Fibroblast of pulmonary artery (primary cell): ENCODE measurements around the gene MAL.

Experiments
- DNase-seq: peaks from one replicate; pipeline ENCODE4 v3.0.0-alpha.2; 2010; ENCODE audit warnings: low read depth
- H3K4me3 ChIP-seq: replicated peaks from 2 replicates; pipeline ENCODE4 v1.5.1; 2011; ENCODE audit warnings: low read depth, mild to moderate bottlenecking, control low read depth, low read length, moderate library complexity
- TF ChIP-seq, protein P1 (sequence below): IDR thresholded peaks from 2 replicates; pipeline ENCODE4 v1.5.1; 2011; ENCODE audit warnings: mild to moderate bottlenecking, control low read depth, low read length, inconsistent platforms; ENCODE audit errors: missing control alignments

MAL gene

DNA sequence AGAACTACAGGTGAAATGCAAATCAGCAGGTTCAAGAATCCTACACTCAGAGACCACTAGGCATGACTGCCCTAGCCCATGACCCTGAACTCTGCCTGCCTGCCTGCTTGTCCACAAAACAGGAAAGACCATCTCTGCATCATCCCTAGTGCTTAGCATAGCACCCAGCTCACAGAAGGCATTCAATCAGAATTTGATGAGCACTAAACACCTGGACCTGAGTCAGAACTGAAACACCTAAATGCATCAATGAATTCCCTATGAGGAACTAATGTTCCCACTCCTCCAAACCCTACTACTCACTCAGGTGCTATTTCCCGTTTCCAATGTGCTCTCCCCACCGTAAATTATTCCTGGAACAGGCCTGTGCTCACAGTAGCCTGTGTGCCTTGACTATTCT is 74.4 kb downstream of the MAL start:
- TF ChIP-seq, protein P1, sequence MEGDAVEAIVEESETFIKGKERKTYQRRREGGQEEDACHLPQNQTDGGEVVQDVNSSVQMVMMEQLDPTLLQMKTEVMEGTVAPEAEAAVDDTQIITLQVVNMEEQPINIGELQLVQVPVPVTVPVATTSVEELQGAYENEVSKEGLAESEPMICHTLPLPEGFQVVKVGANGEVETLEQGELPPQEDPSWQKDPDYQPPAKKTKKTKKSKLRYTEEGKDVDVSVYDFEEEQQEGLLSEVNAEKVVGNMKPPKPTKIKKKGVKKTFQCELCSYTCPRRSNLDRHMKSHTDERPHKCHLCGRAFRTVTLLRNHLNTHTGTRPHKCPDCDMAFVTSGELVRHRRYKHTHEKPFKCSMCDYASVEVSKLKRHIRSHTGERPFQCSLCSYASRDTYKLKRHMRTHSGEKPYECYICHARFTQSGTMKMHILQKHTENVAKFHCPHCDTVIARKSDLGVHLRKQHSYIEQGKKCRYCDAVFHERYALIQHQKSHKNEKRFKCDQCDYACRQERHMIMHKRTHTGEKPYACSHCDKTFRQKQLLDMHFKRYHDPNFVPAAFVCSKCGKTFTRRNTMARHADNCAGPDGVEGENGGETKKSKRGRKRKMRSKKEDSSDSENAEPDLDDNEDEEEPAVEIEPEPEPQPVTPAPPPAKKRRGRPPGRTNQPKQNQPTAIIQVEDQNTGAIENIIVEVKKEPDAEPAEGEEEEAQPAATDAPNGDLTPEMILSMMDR: no peak
- H3K4me3 ChIP-seq: no peak overlapping the region
- DNase-seq: no peak
